ENCODE results near the gene KIAA0930.

DNA sequence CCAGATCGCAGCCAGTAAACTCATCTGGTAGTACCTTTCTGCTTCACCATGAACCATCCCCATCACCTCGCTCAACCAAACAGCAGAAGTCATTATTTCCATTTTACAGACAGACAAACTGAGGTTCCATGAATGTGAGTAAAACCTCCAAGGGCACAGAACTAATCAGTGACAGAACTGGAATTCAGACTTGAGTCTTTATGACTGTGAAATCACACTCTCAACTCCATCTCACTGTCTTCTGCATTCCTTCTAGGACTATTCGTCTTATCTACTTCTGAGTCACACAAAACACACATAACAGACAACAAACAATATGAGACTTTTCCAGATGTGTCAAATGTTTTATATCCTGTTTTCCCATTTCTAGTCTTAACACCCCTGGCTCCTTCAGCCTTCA lies 86.3 kb downstream of the KIAA0930 start:
- no peak for TF ChIP-seq EZH2 (IDR thresholded peaks at IDR 0.05; ENCODE audit: low read depth)
- TF ChIP-seq, protein P1, sequence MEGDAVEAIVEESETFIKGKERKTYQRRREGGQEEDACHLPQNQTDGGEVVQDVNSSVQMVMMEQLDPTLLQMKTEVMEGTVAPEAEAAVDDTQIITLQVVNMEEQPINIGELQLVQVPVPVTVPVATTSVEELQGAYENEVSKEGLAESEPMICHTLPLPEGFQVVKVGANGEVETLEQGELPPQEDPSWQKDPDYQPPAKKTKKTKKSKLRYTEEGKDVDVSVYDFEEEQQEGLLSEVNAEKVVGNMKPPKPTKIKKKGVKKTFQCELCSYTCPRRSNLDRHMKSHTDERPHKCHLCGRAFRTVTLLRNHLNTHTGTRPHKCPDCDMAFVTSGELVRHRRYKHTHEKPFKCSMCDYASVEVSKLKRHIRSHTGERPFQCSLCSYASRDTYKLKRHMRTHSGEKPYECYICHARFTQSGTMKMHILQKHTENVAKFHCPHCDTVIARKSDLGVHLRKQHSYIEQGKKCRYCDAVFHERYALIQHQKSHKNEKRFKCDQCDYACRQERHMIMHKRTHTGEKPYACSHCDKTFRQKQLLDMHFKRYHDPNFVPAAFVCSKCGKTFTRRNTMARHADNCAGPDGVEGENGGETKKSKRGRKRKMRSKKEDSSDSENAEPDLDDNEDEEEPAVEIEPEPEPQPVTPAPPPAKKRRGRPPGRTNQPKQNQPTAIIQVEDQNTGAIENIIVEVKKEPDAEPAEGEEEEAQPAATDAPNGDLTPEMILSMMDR (conservative IDR thresholded peaks at IDR 0.05), result no peak

Data from PC-9 (cell line).